ENCODE data around the gene VRK3.

DNA sequence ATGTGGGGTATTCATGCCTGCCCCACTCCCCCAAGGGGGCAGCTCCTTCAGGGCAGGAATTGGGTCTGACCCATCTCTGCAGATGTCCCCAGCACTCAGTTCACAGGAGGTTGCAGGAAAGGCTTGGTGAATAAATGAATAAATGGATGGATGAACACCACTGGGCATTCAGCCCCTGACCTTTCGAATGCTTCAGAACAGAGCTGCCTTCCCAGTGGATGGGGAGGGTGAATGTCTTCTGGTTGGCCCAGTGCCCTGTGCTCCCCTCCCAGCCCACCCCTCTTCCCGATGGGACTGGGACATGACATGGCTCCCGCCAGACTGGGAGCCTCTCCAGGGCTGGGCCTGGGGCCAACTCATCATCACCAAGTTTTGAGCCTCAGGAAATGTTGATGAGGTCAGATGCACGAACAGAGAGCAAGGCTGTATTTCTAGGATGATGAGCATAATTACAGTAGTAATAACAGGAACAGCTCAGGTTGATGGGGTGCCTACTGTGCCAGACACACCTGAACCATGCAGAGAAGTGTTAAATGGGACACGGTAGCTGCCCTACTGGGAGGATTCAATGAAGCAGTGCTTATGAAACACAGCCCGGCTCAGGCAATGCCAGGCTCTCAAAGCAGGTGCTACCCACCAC is 25.7 kb downstream of the VRK3 start:
- TF ChIP-seq, protein P1, sequence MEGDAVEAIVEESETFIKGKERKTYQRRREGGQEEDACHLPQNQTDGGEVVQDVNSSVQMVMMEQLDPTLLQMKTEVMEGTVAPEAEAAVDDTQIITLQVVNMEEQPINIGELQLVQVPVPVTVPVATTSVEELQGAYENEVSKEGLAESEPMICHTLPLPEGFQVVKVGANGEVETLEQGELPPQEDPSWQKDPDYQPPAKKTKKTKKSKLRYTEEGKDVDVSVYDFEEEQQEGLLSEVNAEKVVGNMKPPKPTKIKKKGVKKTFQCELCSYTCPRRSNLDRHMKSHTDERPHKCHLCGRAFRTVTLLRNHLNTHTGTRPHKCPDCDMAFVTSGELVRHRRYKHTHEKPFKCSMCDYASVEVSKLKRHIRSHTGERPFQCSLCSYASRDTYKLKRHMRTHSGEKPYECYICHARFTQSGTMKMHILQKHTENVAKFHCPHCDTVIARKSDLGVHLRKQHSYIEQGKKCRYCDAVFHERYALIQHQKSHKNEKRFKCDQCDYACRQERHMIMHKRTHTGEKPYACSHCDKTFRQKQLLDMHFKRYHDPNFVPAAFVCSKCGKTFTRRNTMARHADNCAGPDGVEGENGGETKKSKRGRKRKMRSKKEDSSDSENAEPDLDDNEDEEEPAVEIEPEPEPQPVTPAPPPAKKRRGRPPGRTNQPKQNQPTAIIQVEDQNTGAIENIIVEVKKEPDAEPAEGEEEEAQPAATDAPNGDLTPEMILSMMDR (IDR thresholded peaks at IDR 0.05), result no peak
- no peak for TF ChIP-seq POLR2AphosphoS5 (IDR thresholded peaks at IDR 0.05)
- no peak for TF ChIP-seq EP300 (IDR thresholded peaks at IDR 0.05; ENCODE audit: low read depth)
- no peak for TF ChIP-seq POLR2A (IDR thresholded peaks at IDR 0.05)

Measured in transverse colon (tissue), 4 donors.